SKM-1 (cell line): Measurements from ENCODE around the gene DGKB.
"Not testable (repeated sequence)": the region's sequence is repeated elsewhere in the genome, so short reads cannot be mapped to it uniquely, and the experiment has no call there.

ENCODE experiments used
- DNase-seq: peaks from one replicate; lab custom pipeline; 2025; ENCODE audit not compliant: unreplicated experiment; lab: John Stamatoyannopoulos, UW

Gene DGKB

DNA sequence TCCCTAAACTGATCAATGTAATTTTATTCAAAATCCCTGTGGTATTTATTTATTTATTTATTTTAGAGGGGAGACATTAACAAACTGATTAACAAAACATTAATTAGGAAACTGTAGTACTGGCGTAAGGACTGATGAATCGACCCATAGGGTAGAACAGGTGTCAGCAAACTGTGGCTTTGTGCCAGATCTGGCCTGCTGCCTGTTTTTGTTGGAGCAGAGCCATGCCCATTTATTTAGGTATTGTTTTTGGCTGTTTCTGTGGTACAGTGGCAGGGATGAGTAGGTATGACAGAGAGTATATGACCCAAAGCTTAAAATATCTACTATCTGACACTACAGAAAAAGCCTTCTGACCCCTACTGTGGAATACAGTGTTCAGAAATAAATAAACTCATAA is 580.6 kb downstream of the DGKB start:
- DNase-seq = no peak

DNA sequence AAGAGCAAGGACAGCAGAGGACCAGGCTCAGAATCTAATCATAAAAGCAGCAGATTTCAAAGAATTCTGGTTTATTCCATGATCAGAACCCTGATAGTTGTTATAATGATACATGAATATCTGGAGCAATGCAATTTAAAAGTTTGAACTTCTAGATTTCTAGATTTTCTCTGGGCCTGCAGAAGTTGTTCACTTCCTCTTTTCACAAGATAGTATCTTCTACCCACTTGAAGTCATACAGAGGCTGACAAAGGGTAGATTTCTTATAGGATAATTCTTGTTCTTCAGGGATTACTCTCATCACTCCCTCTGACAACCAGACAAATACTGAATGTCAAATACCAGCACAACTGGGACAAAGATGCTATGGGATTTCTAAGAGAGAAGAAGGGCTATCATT is 593.1 kb downstream of the DGKB start:
- no peak for DNase-seq

DNA sequence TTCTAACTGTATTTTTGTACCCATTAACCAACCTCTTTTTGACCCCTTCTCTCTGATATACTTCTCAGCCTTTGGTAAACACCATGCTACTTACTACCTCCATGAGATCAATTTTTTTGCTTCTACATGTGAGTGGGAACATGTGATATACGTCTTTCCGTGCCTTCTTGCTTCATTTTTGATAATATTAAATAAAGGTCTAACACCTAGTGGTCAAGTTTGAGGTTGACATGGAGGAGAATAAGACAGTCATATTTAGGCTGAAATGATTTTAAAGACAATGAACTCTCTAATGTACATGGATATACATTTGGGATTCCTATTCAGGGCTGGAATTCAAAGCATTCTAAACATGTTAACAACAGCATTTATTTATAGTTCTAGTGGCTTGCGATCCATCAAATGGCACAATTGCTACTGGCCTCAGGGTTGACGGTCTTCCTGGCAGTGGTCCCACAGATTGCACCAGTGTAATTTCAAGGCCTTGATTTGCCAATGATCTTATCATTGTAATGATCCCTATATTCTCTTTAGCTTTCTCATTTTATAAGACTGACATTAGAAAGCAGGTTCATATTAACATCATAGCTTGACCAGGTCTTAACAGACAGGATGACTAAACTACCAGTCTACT is 597.2 kb downstream of the DGKB start:
- DNase-seq = no peak

DNA sequence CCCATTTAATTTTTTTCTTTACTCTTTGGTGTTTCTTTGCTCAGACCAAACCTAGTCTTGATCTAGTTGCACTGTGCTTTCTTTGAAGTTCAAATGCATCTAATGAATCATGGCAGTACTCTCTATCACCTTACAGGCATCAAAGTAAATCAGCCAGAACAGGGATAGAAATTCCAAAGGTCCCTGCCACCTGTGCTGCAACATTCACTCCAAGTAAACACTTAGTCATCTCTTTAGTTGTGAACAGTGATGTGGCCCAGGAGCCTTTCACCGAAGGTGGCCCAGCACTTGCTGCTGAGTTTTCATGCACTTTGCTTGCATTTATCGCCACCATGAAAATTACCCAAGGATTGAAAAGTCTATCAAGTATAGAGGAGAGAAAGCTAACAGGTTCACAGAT is 599.0 kb downstream of the DGKB start:
- no peak for DNase-seq

DNA sequence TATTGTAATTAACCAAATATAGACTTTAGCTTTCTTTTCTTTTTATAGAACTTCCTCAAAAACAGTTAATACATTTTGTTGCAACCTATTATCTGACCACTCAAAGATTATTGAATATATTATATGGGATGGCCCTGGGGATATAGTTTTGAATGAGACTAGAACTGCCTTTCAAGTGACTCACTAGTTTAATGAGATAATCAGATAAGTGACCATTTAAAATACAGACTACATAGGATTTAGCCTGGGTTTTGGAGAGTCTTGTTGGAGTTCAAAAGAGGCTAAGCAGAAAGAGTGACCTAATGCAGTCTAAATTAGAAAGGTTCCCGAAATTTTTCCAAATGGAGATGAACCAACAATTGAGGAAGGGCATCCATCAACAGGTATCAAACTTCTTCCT is 607.9 kb downstream of the DGKB start:
- DNase-seq = no peak

DNA sequence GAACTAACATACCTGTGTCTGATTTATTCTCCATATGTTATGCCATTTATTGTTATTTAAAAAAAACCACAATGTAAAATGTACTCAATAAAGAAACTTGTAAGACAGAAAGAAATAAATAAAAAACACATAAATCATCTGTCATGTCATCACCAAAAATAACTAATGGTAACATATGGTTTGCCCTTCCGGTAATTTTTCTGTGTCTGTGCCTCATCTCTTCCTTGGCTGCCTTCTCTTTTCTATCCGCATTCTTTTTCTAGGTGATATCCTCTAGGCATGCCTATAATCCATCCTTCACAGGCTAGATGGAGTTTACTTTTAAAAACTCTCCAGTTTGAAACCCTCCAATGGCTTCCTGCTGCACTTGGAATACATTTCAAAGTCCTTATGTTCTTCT is 609.1 kb downstream of the DGKB start:
- no peak for DNase-seq

DNA sequence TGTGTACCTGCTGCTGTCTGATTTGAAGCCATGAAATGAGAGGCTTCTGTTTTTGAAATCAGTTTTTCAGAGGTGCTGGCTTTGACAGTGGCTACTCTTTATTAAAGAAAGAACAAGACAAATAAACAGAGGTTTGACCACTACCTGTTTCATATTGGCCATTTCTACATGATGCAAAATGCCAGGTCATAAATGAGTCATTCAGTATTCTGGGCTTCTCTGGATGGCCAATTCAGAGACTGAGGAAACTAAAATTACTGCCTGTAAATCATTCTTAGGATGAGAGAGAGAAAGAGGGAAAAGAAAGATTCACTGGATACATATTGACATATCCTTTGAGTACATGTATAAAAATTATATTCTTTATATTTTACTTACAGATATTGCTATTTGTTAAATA is 609.8 kb downstream of the DGKB start:
- DNase-seq = no peak

DNA sequence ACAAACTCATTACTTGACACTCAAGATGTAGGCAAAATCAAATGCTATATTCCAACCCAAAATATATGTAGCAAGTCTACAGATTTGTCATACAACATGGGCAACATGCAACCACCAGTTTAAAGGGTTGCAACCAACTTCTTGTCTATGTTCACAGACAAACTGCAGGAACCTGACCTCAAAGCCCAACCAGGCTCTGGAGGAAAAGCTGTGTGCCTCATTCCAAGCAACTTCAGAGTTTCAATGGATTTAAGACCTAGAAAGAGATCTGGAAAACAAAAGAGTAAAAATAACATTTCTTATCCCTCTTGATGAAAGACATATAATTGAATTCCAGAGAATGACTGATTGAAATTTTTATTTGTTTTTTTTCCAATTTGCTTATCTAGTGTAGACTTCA is 612.6 kb downstream of the DGKB start:
- DNase-seq = no peak

DNA sequence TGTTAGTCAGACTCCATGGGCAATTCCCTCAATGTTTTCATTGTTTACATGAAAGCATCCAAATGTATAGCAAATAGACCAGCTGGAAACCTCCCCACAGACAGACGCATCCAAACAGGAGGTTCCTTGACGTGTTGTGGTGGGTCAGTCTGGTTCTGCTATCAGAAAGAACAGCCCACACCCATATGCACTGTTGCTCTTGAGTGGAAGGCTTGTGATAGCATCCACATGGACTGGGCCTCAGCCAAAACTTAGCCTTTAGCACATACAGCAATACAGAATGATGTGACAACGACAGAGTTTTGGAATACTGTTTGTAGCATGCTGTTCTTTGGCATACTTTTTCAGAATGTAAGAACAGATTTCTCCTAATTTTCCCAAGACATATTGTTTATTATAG is 613.9 kb downstream of the DGKB start:
- DNase-seq = no peak

DNA sequence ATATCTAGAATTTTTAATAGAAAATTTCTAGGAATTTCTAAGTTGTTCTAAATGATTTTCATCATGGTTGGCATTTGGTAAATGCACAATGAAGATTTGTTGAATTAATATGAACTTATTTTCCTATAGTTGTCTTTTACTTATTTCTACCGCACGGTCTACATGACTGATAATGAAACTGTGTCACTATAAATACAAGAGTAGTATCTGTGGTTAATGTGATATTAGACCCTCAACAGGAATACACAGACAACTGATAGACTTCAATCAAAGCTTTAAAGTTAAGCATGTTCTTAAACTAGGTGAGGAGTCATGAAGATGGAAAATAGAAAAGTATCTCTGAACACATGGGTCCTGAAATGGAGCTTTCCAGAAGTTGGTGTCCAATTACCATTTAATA is 615.2 kb downstream of the DGKB start:
- DNase-seq = no peak

DNA sequence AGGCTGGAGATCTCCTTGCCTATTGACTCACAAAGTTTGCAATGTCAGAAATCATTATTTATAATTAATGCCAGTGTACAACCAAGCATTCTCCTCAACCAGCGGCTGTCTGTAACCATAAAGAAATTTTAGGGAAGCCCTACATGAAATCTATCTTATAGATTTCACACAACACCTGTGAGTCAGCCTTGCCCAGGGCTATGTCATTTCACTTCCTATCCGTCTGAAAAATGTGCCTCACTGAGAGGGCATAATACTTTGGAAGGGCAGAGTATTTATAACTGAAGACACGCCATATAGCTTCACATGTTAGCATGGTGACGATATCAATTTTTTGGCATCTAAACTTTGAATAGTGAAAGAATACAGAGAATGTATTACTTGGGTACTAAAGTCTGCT is 616.5 kb downstream of the DGKB start:
- DNase-seq = no peak

DNA sequence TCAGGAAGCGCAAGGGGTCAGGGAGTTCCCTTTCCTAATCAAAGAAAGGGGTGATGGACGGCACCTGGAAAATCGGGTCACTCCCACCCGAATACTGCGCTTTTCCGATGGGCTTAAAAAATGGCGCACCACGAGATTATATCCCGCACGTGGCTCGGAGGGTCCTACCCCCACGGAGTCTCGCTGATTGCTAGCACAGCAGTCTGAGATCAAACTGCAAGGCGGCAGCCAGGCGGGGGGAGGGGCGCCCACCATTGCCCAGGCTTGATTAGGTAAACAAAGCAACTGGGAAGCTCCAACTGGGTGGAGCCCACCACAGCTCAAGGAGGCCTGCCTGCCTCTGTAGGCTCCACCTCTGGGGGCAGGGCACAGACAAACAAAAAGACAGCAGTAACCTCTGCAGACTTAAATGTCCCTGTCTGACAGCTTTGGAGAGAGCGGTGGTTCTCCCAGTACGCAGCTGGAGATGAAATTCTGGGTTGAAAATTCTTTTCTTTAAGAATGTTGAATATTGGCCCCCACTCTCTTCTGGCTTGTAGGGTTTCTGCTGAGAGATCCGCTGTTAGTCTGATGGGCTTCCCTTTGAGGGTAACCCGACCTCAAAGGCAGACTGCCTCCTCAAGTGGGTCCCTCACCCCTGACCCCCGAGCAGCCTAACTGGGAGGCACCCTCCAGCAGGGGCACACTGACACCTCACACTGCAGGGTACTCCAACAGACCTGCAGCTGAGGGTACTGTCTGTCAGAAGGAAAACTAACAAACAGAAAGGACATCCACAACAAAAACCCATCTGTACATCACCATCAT is 623.3 kb downstream of the DGKB start:
- not testable (repeated sequence) for DNase-seq

DNA sequence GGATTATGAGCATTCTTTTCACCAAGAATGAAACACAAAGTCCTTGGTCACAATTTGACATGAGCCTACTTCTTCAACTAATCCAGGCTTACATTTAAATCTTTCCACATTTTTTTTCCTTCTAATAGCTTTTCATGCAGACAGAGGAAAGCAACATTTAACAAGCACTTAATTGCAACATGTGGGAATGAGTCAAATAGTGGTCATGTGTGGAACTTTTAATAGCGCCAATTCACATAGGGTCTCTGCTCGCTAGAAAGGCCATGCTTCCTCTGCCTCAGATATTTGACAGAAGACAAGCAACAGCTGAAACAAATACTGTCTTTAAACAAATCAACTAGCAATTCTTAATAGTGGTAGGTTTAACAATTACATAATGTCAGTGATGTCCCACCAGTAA is 627.2 kb downstream of the DGKB start:
- no peak for DNase-seq

DNA sequence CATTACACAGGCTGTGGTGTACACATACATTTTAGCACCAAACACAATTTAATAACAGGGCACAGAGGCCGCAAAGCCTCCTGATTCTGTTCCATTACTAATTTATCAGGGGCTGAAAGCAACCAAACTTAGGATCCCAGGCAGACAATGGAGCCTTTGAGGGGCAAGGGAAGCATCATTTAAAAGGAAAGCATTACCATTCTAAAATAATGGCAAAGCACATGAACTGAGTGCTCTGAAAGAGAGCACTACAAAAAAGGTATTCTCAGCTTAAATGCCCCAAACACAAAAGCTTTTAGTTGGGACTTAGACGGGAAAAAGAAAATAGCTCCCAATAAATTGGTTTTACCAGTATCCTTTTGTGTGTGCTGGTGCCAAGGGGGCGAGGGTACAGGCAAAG is 631.1 kb downstream of the DGKB start:
- DNase-seq = no peak

DNA sequence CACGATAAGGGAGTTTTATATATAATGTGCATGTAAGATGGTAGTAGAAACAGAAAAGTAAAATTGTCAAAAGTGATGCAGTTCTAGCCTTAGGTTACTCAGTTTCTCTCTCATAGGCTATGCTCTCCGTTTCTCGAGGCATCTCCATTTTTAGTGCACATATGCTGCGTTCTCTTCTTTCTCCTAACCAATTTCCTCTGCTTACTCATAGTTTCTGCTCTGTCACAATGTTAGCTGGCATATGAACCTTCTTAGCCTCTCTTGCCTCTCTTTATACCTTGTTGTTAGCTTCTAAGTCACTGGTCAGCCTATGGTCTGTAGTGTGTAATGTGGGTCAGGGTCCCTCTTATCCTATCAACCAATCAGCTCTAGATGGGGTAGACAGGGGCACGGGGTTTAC is 632.5 kb downstream of the DGKB start:
- DNase-seq = no peak

DNA sequence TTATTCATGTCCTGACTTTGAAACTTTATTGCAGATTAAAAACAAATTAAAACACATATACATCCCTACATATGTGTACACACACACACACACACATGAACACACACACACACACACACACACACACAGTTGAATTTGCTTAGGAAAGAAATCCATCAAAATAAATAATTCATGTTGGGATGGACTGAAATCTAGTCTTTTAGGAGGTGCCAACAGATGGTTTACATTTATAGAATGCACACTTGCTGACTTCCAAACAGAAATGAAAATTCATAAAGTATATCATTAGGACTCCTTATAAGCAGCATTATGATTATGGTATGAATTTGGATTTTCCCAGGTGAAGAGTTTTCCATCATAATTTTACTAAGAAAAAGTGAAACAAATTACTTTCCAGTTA is 642.5 kb downstream of the DGKB start:
- no peak for DNase-seq

DNA sequence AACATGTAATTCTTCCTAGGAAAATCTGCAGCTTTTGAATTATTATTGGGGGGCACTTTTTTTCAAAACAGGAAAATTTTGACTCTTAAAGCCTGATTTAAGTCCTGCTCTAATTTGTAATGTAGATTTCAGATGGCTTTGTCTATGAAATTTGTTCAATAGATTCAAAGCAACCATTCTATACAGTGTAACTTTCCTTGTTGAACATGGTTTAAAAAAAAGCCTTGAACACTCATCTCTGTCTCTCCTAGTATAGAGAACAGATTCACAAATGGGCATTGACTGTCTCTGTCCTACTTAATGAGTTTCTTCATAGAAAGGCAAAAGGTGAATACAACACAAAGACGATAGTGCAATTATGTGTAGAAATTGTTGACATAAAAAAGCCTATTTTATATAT is 643.7 kb downstream of the DGKB start:
- no peak for DNase-seq

DNA sequence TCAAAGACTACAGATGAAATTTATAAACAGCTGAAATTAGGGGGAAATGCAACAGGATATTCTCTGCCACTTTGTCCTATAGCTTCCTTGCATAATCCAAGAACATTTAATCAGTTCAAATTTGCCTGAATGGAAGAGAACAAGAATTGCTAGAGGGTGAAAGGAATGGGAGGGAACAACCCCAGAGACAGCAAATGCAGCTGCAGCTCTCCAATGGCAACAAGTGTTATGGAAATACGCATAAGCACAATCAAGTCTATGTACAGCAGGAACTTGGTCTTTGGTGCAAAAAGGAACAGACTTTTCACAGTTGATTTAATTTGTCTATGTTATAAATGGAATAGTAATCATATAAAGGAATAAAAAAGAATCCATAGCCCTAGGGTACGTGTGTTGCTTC is 644.1 kb downstream of the DGKB start:
- DNase-seq = no peak

DNA sequence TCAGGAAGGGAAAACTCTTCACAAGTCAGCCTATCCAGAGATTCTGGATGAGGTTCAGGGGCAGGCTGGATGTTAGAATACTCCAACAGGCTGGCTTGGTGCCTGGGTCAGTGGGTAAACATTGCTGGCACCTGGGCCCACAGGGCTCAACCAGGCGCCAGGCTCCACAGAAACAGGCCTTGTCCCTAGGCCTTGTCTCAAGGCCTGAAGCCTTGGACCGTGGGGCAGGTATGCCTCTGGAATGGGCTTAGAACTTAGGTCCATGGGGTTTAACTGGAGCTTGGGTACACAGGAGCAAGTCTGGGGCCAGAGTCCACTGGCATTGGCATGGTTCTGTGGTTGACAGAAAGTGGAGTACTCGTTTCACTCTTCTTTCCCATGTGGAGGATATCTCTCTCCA is 650.1 kb downstream of the DGKB start:
- DNase-seq = no peak

DNA sequence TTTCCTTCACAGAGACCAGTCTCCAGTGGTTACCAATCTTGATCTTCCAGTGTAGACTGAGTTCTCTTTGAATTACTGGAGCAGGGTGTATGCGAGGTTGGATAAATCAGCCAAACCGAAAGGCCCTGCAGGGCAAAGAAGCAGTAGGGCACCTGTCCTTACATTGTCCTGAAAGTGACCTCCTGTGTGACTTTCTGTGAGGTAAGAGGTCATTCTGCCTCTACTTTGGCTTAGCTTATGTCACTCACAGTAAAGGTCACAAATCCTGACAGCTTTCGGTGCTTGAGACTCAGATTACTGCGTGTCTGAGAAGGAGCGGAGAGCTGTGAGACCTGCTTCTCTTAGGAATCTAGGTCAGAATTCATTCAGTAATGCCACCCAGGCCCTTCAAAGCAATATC is 660.4 kb downstream of the DGKB start:
- DNase-seq = no peak

DNA sequence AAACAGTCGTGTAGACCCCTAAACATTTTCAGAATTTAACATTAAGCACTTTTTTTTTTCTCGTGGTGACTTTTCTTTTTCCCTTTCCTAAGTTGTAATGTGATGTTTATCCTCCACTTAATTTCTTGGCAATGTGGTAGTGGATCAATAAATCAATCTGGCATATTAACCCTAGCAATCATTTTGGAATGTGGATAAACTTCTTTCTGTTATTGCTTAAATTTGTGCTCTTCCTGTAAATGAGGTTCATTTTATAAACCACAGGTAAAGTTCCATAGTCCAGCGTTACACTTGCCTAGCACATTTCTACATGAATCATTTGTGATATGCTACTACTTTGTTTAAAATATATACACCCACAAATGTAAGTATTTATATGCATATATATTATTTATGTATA is 665.7 kb downstream of the DGKB start:
- DNase-seq = no peak

DNA sequence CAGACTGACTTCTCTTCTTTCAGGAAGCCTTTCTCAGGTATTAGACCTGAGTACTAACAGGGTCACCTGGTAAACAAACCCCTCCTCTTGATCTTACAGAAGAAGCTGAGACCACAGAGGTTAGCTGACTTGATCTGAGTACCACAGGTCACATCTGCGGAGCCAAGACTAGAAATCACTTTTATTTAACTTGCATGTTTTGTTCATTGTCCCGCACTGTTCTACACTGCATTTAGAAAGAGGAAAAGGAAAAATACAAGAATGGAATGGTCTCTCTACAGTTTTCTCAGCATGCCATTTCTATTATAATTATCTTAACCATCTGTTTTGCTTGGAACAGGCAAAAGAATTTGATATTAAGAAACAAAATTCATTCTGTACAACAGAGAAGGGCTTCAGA is 667.5 kb downstream of the DGKB start:
- DNase-seq = no peak

DNA sequence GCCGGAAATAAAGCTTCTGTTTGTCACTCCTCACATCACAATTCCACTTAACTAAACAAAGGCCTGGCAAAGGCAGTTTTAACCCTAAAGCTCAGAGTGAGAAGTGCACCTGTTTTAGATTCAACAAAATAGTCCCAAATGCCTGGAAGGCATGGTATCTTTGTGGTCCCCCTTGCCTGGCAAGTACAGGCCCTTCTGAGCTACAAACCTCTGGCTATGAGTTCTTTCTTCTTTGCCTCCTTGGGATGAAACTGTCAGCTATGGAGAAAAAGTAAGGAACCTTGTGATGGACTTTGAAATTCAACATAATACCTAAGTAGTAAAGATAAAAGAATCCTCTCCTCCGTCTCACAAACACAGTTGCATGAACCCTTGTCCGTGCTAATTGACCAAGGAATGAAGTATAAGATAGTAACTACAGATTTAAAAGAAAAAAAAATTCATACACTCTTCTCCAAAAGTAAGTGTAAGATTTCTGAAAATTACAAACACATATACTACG is 668.6 kb downstream of the DGKB start:
- DNase-seq = no peak
